SH-SY5Y (cell line): ENCODE data around the gene NUDT16.

Experiments
- GATA2 ChIP-seq: IDR thresholded peaks from 2 replicates; pipeline ENCODE4 v1.6.1; 2011; ENCODE audit warnings: mild to moderate bottlenecking, low read depth, low read length
- GATA3 ChIP-seq: IDR thresholded peaks from 2 replicates; pipeline ENCODE4 v1.6.1; 2011; ENCODE audit warnings: low read depth, mild to moderate bottlenecking, low read length, moderate library complexity

- TF ChIP-seq GATA2 = no peak
- no peak for TF ChIP-seq GATA3
Observed at GRCh38 chr3:131427226-131427625, 45.7 kb downstream of the NUDT16 start.
